ENCODE results near the gene HGD.

The HGD gene

GRCh38 chr3:120602682-120603081 lies 79.4 kb downstream of the HGD start:
- no peak overlapping the region for H3K9ac ChIP-seq (ENCODE audit: low read depth, low read length)
- peaks cover 15% of the 10 kb centered on the region for H3K36me3 ChIP-seq (ENCODE audit: insufficient read depth, low read length)
- no peaks in the 10 kb centered on the region for H3K9me3 ChIP-seq (ENCODE audit: control insufficient read depth, insufficient read depth, low read length)
- H3K4me1 ChIP-seq (ENCODE audit: insufficient read depth, low read length), result no peaks in the 10 kb centered on the region; the same call in 1 of the 2 replicates

- Histone ChIP-seq H3K9me3 (ENCODE audit: control insufficient read depth, insufficient read depth, low read length) (no peaks in the 10 kb centered on the region), H3K36me3 (ENCODE audit: insufficient read depth, low read length) (peaks cover 15% of the 10 kb centered on the region)
Observed at GRCh38 chr3:120601554-120601953, 80.5 kb downstream of the HGD start.

GRCh38 chr3:120599211-120599610 lies 82.8 kb downstream of the HGD start:
- Histone ChIP-seq H3K36me3 (ENCODE audit: insufficient read depth, low read length) (peaks cover 15% of the 10 kb centered on the region), H3K9ac (ENCODE audit: low read depth, low read length) (no peak overlapping the region), H3K4me1 (ENCODE audit: insufficient read depth, low read length) (peaks cover 6% of the 10 kb centered on the region; the same call in 1 of the 2 replicates), H3K9me3 (ENCODE audit: control insufficient read depth, insufficient read depth, low read length) (no peaks in the 10 kb centered on the region)

More at GRCh38 chr3:120601554-120601953, 80.5 kb downstream of the HGD start:
- peaks cover 6% of the 10 kb centered on the region; the same call in 1 of the 2 replicates for H3K4me1 ChIP-seq (ENCODE audit: insufficient read depth, low read length)
- no peak overlapping the region for H3K9ac ChIP-seq (ENCODE audit: low read depth, low read length)

- peaks cover 15% of the 10 kb centered on the region for H3K36me3 ChIP-seq (ENCODE audit: insufficient read depth, low read length)
- H3K9me3 ChIP-seq (ENCODE audit: control insufficient read depth, insufficient read depth, low read length), result no peaks in the 10 kb centered on the region
- H3K9ac ChIP-seq (ENCODE audit: low read depth, low read length), result peak overlapping the region; percentile 38; the same call in 1 of the 2 replicates
- H3K4me1 ChIP-seq (ENCODE audit: insufficient read depth, low read length), result peaks cover 6% of the 10 kb centered on the region; the same call in 1 of the 2 replicates
Observed at GRCh38 chr3:120597445-120598049, 84.5 kb downstream of the HGD start.

- Histone ChIP-seq H3K9me3 (ENCODE audit: control insufficient read depth, insufficient read depth, low read length) (no peaks in the 10 kb centered on the region), H3K36me3 (ENCODE audit: insufficient read depth, low read length) (peaks cover 15% of the 10 kb centered on the region), H3K9ac (ENCODE audit: low read depth, low read length) (peak overlapping the region; percentile 96), H3K4me1 (ENCODE audit: insufficient read depth, low read length) (peaks cover 6% of the 10 kb centered on the region; the same call in 1 of the 2 replicates)
Observed at GRCh38 chr3:120596853-120597223, 85.2 kb downstream of the HGD start.

DNA sequence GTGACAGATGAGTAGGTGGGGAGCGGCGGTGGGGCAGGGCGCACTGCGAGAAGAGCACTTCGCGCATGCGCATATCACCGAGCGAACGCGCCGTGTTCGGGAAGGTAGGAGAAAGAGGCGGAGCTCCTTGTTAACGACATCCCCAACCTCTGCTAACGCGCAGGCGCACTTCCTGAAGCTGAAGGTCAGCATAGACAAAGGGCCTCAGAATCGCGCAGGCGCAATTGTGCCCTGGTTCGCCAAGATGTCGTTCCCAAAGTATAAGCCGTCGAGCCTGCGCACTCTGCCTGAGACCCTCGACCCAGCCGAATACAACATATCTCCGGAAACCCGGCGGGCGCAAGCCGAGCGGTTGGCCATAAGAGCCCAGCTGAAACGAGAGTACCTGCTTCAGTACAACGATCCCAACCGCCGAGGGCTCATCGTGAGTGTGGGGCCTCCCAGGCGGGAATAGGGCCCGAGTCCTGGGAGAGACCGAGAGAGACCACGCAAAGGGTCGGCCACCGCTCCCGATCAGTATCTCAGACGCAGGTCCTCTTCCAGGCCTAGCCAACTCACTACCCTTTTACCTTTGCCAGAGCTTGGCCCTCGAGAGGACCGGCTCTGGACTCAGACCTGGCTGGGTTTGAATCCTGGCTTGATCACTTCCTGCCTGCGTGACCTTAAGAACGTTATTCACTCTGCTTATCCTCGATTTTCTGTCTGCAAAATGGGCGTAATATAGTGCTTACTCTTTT lies 85.8 kb downstream of the HGD start, which contains the start of gene NDUFB4:
NDUFB4 (plus strand) TSS at position 221 of the 737 bp plus-strand sequence; CDS start at position 245, 24 bp downstream.
- Histone ChIP-seq H3K4me1 (ENCODE audit: insufficient read depth, low read length) (peaks cover 6% of the 10 kb centered on the region; the same call in 1 of the 2 replicates), H3K36me3 (ENCODE audit: insufficient read depth, low read length) (peaks cover 15% of the 10 kb centered on the region), H3K9me3 (ENCODE audit: control insufficient read depth, insufficient read depth, low read length) (no peaks in the 10 kb centered on the region), H3K9ac (ENCODE audit: low read depth, low read length) (peak within 1 kb of the TSS; percentile 96)

DNA sequence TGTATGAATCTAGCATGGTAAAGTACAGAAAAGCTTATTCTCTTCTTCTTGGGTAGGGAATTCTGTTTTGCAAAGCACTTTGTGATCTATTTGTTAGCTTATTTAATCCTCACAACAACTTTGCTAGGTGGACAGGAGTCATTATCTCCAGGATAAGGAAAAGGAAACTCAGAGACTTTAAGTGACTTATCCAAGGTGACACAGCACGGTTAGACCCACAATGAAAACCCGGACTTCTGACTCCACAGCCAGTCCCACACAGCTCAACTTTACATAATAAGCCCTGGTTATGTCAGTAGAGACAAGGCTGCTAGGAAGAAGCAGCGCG lies 86.3 kb downstream of the HGD start:
- H3K9me3 ChIP-seq (ENCODE audit: control insufficient read depth, insufficient read depth, low read length), result no peaks in the 10 kb centered on the region
- peaks cover 6% of the 10 kb centered on the region; the same call in 1 of the 2 replicates for H3K4me1 ChIP-seq (ENCODE audit: insufficient read depth, low read length)
- peak overlapping the region; percentile 96; the same call in 1 of the 2 replicates for H3K9ac ChIP-seq (ENCODE audit: low read depth, low read length)
- H3K36me3 ChIP-seq (ENCODE audit: insufficient read depth, low read length), result peaks cover 15% of the 10 kb centered on the region

- H3K4me1 ChIP-seq (ENCODE audit: insufficient read depth, low read length), result no peaks in the 10 kb centered on the region
- H3K36me3 ChIP-seq (ENCODE audit: insufficient read depth, low read length), result no peaks in the 10 kb centered on the region
- H3K9ac ChIP-seq (ENCODE audit: low read depth, low read length), result no peak overlapping the region
- no peaks in the 10 kb centered on the region for H3K9me3 ChIP-seq (ENCODE audit: control insufficient read depth, insufficient read depth, low read length)
Observed at GRCh38 chr3:120587332-120587975, 94.6 kb downstream of the HGD start.
